ENCODE results near the gene AKAP13. TPM values are rescaled to one million over a fixed set of nuclear protein-coding genes. Genes with fewer than 3 reads are reported as not detected.
A peak's percentile ranks its signal among the peaks of the same experiment; 100 is the strongest.

Gene AKAP13
- total RNA-seq, 4 donors from 2014 or later = 189 to 405 (median 244) TPM

DNA sequence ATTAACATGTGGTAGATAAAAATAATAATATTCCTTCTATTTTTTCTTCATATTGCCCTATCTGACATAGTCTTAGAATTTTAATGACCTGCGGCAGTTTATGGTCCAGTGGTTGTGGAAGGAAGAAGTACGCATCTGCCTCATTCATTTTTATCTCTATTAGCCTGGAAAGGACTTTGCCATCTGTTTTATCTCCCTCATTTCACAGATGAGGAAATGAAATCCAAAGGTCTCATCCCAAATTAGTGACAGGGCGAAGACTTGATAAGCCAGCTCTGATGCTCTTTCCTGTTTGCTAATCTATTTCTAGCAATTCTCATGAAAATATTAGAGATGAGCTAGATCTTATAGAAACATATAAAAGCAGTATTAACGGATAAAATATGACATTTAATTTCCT is 301.0 kb downstream of the AKAP13 start:
- WGBS, 2 donors = 90 to 93% methylated on average over 4 of the region's 4 CpGs
- Histone ChIP-seq H3K4me3 (replicated peaks in 1 of 3) (no peak overlapping the region), H3K9me3 (no peaks in the 10 kb centered on the region), H3K36me3 (peaks cover 29 to 45% of the 10 kb centered on the region in 2 donors), H3K4me1 (no peaks in the 10 kb centered on the region), H3K27ac (no peak overlapping the region), H3K27me3 (no peaks in the 10 kb centered on the region)
- TF ChIP-seq, protein P1, sequence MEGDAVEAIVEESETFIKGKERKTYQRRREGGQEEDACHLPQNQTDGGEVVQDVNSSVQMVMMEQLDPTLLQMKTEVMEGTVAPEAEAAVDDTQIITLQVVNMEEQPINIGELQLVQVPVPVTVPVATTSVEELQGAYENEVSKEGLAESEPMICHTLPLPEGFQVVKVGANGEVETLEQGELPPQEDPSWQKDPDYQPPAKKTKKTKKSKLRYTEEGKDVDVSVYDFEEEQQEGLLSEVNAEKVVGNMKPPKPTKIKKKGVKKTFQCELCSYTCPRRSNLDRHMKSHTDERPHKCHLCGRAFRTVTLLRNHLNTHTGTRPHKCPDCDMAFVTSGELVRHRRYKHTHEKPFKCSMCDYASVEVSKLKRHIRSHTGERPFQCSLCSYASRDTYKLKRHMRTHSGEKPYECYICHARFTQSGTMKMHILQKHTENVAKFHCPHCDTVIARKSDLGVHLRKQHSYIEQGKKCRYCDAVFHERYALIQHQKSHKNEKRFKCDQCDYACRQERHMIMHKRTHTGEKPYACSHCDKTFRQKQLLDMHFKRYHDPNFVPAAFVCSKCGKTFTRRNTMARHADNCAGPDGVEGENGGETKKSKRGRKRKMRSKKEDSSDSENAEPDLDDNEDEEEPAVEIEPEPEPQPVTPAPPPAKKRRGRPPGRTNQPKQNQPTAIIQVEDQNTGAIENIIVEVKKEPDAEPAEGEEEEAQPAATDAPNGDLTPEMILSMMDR (IDR thresholded peaks at IDR 0.05) = no peak
- TF ChIP-seq POLR2A (IDR thresholded peaks at IDR 0.05) = no peak
- no peak for DNase-seq
- intact Hi-C loops (cut with DNase I) = no loop called here

DNA sequence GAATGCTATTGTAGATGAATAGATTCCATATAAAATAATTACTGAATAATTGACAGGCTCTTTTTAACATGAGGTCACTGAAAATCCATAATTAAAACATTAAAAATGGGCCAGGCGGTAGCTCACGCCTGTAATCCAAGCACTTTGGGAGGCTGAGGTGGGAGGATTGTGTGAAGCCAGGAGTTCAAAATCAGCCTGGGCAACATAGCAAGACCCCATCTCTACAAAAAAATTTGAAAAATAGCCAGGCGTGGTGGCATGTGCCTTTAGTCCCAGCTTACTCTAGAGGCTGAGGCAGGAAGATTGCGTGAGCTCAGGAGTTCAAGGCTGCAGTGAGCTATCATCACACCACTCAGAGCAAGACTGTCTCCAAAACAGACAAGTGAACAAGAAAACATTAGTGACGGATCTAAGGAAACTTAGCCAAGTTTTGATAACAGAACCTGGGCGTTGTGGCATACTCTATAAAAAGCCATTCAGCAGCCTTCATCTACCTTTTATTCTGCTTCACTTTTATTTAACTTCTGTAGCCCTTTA is 303.8 kb downstream of the AKAP13 start:
- H3K4me1 ChIP-seq = peaks cover 15 to 17% of the 10 kb centered on the region in 2 donors
- H3K36me3 ChIP-seq = peaks cover 23 to 34% of the 10 kb centered on the region in 2 donors
- DNase-seq = no peak
- H3K4me3 ChIP-seq (replicated peaks in 1 of 3) = no peak overlapping the region
- H3K27me3 ChIP-seq = no peaks in the 10 kb centered on the region
- 85 to 90% methylated on average over 6 of the region's 6 CpGs for WGBS, 2 donors
- H3K27ac ChIP-seq = no peak overlapping the region
- no peak for TF ChIP-seq POLR2A (IDR thresholded peaks at IDR 0.05)
- TF ChIP-seq, protein P1 (IDR thresholded peaks at IDR 0.05) = no peak
- H3K9me3 ChIP-seq = no peaks in the 10 kb centered on the region
- intact Hi-C loops (cut with DNase I) = no loop called here

DNA sequence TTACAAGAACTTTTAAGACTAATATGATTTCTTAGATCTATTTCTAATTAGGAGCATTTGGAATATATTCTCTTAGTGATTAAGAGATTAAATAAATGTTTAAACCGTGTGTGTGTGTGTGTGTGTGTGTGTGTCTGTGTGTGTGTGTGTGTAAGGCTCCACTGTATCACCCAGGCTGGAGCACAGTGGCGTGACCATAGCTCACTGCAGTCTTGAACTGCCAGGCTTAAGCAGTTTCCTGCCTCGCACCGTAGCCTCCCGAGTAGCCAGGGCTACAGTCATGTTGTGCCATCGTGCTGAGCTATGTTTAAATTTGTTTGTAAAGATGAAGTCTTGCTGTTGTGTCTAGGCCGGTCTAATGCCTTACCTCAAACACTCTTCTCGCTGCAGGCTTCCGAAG is 305.0 kb downstream of the AKAP13 start:
- 87 to 90% methylated on average over 9 of the region's 9 CpGs for WGBS, 2 donors
- Histone ChIP-seq H3K27me3 (no peaks in the 10 kb centered on the region), H3K4me3 (replicated peaks in 1 of 3) (no peak overlapping the region), H3K36me3 (peaks cover 23 to 34% of the 10 kb centered on the region in 2 donors), H3K27ac (no peak overlapping the region), H3K4me1 (peaks cover 22% of the 10 kb centered on the region in 2 donors), H3K9me3 (no peaks in the 10 kb centered on the region)
- intact Hi-C loops (cut with DNase I) = no loop called here
- DNase-seq = no peak
- TF ChIP-seq, protein P1 (IDR thresholded peaks at IDR 0.05) = no peak
- TF ChIP-seq POLR2A (IDR thresholded peaks at IDR 0.05) = no peak

DNA sequence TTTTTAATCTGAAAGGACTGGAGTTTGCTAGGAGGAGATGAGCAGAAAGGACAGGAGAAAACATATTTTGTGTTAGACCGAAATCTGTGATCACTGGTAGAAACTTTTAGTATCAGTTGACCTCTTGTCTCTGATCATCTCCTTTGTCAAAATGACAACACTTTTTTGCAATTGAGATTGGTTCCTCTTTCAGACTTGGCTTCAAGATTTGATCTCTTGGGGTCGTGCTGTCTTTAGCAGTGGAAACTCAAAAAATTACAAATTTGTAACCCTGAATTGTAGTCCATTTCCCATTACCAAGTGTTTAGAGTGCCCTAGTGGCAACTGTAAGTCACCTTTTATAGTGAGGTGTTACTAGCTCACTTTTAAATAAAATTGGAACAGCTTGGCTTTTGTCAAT is 306.9 kb downstream of the AKAP13 start:
- Histone ChIP-seq H3K4me1 (peaks cover 34 to 39% of the 10 kb centered on the region in 2 donors), H3K36me3 (peaks cover 20 to 27% of the 10 kb centered on the region in 2 donors), H3K4me3 (replicated peaks in 1 of 3) (no peak overlapping the region), H3K27me3 (no peaks in the 10 kb centered on the region), H3K27ac (peak overlapping the region in 2 of 3 donors; percentile 95 to 98), H3K9me3 (no peaks in the 10 kb centered on the region)
- 92 to 93% methylated on average over 2 of the region's 2 CpGs for WGBS, 2 donors
- no peak for DNase-seq
- TF ChIP-seq, protein P1 (IDR thresholded peaks at IDR 0.05) = no peak
- no peak for TF ChIP-seq POLR2A (IDR thresholded peaks at IDR 0.05)
- intact Hi-C loops (cut with DNase I) = no loop called here

DNA sequence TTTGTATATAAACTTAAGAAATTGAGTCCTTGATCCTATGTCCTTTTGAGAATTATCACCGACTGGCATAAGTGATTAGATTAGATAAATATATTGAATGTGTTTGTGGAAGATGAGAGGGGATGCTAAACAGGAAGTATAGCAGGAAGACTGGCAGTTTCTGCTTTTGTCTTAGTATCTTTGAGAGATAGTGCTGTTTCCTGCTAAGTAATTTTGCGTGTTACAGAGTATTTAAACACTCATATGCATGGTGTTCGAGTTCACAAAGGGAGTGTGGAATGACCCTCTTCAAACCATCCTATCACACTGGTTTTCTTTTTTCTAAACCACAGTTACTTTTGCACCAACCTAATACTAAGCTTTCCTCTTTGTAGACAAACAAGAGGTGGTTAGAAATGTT is 308.3 kb downstream of the AKAP13 start:
- no peaks in the 10 kb centered on the region for H3K9me3 ChIP-seq
- H3K27ac ChIP-seq = peak overlapping the region; percentile 89 to 98 (median 95)
- TF ChIP-seq, protein P1 (IDR thresholded peaks at IDR 0.05) = no peak
- TF ChIP-seq POLR2A (IDR thresholded peaks at IDR 0.05) = no peak
- no peaks in the 10 kb centered on the region for H3K27me3 ChIP-seq
- no peak for DNase-seq
- H3K4me1 ChIP-seq = peaks cover 45 to 49% of the 10 kb centered on the region in 2 donors
- WGBS, 2 donors = 25 to 27% methylated on average over 3 of the region's 3 CpGs
- H3K4me3 ChIP-seq (replicated peaks in 1 of 3) = no peak overlapping the region
- intact Hi-C loops (cut with DNase I) = no loop called here
- peaks cover 11 to 21% of the 10 kb centered on the region in 2 donors for H3K36me3 ChIP-seq
